PC-3 (cell line): Measurements from ENCODE around the gene GPC6. TPM values are rescaled to one million over a fixed set of nuclear protein-coding genes. Genes with fewer than 3 reads are reported as not detected.
A peak's percentile ranks its signal among the peaks of the same experiment; 100 is the strongest.

Experiments
- ATAC-seq: fragments of 200-7000 bp; cut with Tn5 transposase; 2 replicates; pipeline ENCODE4 v1.9.1; 2020; ENCODE audit warnings: mild to moderate bottlenecking, moderate library complexity
- BruUV-seq: library from RNA; stranded (reverse); fragments of 400-500 nt; replicated peaks from 2 replicates; lab custom pipeline; 2021; lab: Mats Ljungman, UMichigan
- CTCF ChIA-PET: fragments of 300-600 bp; sonication (Branson Sonifier 250); formaldehyde crosslinking; loops from one replicate; lab custom pipeline; 2022; ENCODE audit warnings: antibody characterized with exemption; lab: Charles Lee
- POLR2A ChIA-PET: fragments of 300-600 bp; sonication (Branson Sonifier 250); formaldehyde crosslinking; loops from one replicate; lab custom pipeline; 2022; ENCODE audit warnings: antibody characterized with exemption; ENCODE audit not compliant: unreplicated experiment; lab: Charles Lee
- DNase-seq: peaks from one replicate; pipeline ENCODE4 v3.0.0-alpha.2; 2015
- H2AFZ ChIP-seq: fragments of 300-600 bp; sonication (generic); 2 replicates; pipeline ENCODE4 v1.6.0; 2016; ENCODE audit warnings: antibody characterized with exemption, low read length
- H3F3A ChIP-seq: fragments of 300-600 bp; sonication (generic); one replicate; pipeline ENCODE4 v1.6.0; 2017; ENCODE audit warnings: antibody characterized with exemption, low read length, control low read depth, mild to moderate bottlenecking; ENCODE audit not compliant: unreplicated experiment
- H3K27ac ChIP-seq: fragments of 300-600 bp; sonication (generic); 2 replicates; pipeline ENCODE4 v1.5.1; 2016; ENCODE audit warnings: mild to moderate bottlenecking, low read length
- H3K27me3 ChIP-seq: fragments of 300-600 bp; sonication (generic); 2 replicates; pipeline ENCODE4 v1.6.1; 2016; ENCODE audit warnings: low read length, mixed read lengths
- H3K36me3 ChIP-seq: fragments of 300-600 bp; sonication (generic); 2 replicates; pipeline ENCODE4 v1.6.1; 2016; ENCODE audit warnings: low read depth, mixed run types, low read length, mixed read lengths
- H3K4me1 ChIP-seq: fragments of 300-600 bp; sonication (generic); 2 replicates; pipeline ENCODE4 v1.5.1; 2016; ENCODE audit warnings: low read length; ENCODE audit not compliant: insufficient read depth
- H3K4me2 ChIP-seq: fragments of 300-600 bp; sonication (generic); 2 replicates; pipeline ENCODE4 v1.6.0; 2016; ENCODE audit warnings: low read length
- H3K4me3 ChIP-seq: fragments of 300-600 bp; sonication (generic); 2 replicates; pipeline ENCODE4 v1.5.1; 2016; ENCODE audit warnings: mild to moderate bottlenecking, low read length, mixed read lengths
- H3K79me2 ChIP-seq: fragments of 300-600 bp; sonication (generic); 2 replicates; pipeline ENCODE4 v1.6.1; 2017; ENCODE audit warnings: low read length, mixed read lengths
- H3K9ac ChIP-seq: fragments of 300-600 bp; sonication (generic); 2 replicates; pipeline ENCODE4 v1.6.0; 2016; ENCODE audit warnings: mild to moderate bottlenecking, low read length
- H3K9me2 ChIP-seq: fragments of 300-600 bp; sonication (generic); replicated peaks from 2 replicates; pipeline ENCODE4 v1.6.1; 2016; ENCODE audit warnings: mixed run types, low read length, mixed read lengths
- H3K9me3 ChIP-seq: fragments of 300-600 bp; sonication (generic); 2 replicates; pipeline ENCODE4 v1.6.1; 2016; ENCODE audit warnings: low read length, mixed read lengths
- H4K20me1 ChIP-seq: fragments of 300-600 bp; sonication (generic); 2 replicates; pipeline ENCODE4 v1.6.1; 2016; ENCODE audit warnings: low read length, mixed read lengths
- CTCF ChIP-seq: fragments of 300-600 bp; sonication (generic); conservative IDR thresholded peaks from 2 replicates; pipeline ENCODE4 v1.5.1; 2017; ENCODE audit warnings: antibody characterized with exemption, low read depth, mild to moderate bottlenecking, low read length
- EZH2 ChIP-seq: fragments of 300-600 bp; sonication (generic); IDR thresholded peaks from one replicate; pipeline ENCODE4 v1.6.1; 2017; ENCODE audit warnings: antibody characterized with exemption, mild to moderate bottlenecking, low read length; ENCODE audit not compliant: unreplicated experiment
- EZH2phosphoT487 ChIP-seq: fragments of 300-600 bp; sonication (generic); IDR thresholded peaks from 2 replicates; pipeline ENCODE4 v1.6.1; 2018; ENCODE audit warnings: mild to moderate bottlenecking, antibody characterized with exemption, low read length, borderline replicate concordance
- intact Hi-C: fragments of 100-400 bp; cut with micrococcal nuclease; formaldehyde crosslinking; loops from 2 replicates; pipeline ENCODE4 v1.9.0; 2023
- total RNA-seq: library from RNA; depleted of rRNA; stranded (reverse); fragments of >200 nt; gene quantifications from 2 replicates; pipeline ENCODE4 v1.2.3, GENCODE V29; 2014

The GPC6 gene
- total RNA-seq, 1 experiment from 2014 or later = 3.5 TPM

- Histone ChIP-seq H3K4me3 (no peak overlapping the region), H4K20me1 (no peaks in the 10 kb centered on the region), H3K36me3 (no peaks in the 10 kb centered on the region), H3K79me2 (no peaks in the 10 kb centered on the region), H3K27me3 (no peaks in the 10 kb centered on the region), H3F3A (no peaks in the 10 kb centered on the region), H3K9ac (no peak overlapping the region), H3K27ac (no peak overlapping the region), H3K4me1 (no peaks in the 10 kb centered on the region), H3K4me2 (no peak overlapping the region), H2AFZ (no peak overlapping the region), H3K9me2 (no peaks in the 10 kb centered on the region), H3K9me3 (no peaks in the 10 kb centered on the region)
- intact Hi-C loops = no loop called here
- ATAC-seq (no peak), DNase-seq (no peak)
- BruUV-seq = no TSS peak
- TF ChIP-seq CTCF (no peak), EZH2phosphoT487 (no peak), EZH2 (no peak)
- POLR2A ChIA-PET = no interaction called here
- CTCF ChIA-PET = no interaction called here
These were observed 721.0 kb downstream of the GPC6 start for GRCh38 chr13:93947651-93948050.

GRCh38 chr13:93948162-93948922 is 721.7 kb downstream of the GPC6 start:
- Histone ChIP-seq H3F3A (no peaks in the 10 kb centered on the region), H3K36me3 (no peaks in the 10 kb centered on the region), H3K9me3 (no peaks in the 10 kb centered on the region), H3K9ac (no peak overlapping the region), H4K20me1 (no peaks in the 10 kb centered on the region), H3K79me2 (no peaks in the 10 kb centered on the region), H3K9me2 (no peaks in the 10 kb centered on the region), H3K27me3 (no peaks in the 10 kb centered on the region), H3K4me1 (no peaks in the 10 kb centered on the region), H2AFZ (no peak overlapping the region), H3K27ac (no peak overlapping the region), H3K4me2 (no peak overlapping the region), H3K4me3 (no peak overlapping the region)
- ATAC-seq (peak; percentile 37; the same call in 1 of the 2 replicates), DNase-seq (no peak)
- no peak for TF ChIP-seq EZH2
- TF ChIP-seq EZH2phosphoT487 = no peak
- no peak for TF ChIP-seq CTCF
- no TSS peak for BruUV-seq
- ChIA-PET CTCF (no interaction called here), POLR2A (no interaction called here)
- intact Hi-C loops = no loop called here

- intact Hi-C loops = loop anchor here (2.0 to 10.0 kb wide), 2 partner anchors 702 to 1056 kb away; no protein-coding TSS in a partner anchor
- Histone ChIP-seq H3K27ac (no peak overlapping the region), H3K9me3 (no peaks in the 10 kb centered on the region), H3K4me2 (no peak overlapping the region), H2AFZ (no peak overlapping the region), H4K20me1 (no peaks in the 10 kb centered on the region), H3K36me3 (no peaks in the 10 kb centered on the region), H3F3A (no peaks in the 10 kb centered on the region), H3K9me2 (no peaks in the 10 kb centered on the region), H3K79me2 (no peaks in the 10 kb centered on the region), H3K4me1 (no peaks in the 10 kb centered on the region), H3K9ac (no peak overlapping the region), H3K4me3 (no peak overlapping the region), H3K27me3 (no peaks in the 10 kb centered on the region)
- CTCF ChIA-PET = interaction anchor here (0.5 to 0.6 kb wide), 2 partner anchors 171 to 731 kb away, joined by 3 to 4 read pairs; no protein-coding TSS in a partner anchor
- peak; percentile 56 for ATAC-seq
- POLR2A ChIA-PET = no interaction called here
- no TSS peak for BruUV-seq
- no peak for TF ChIP-seq EZH2
- TF ChIP-seq CTCF = peak; percentile 47; the same call in 1 of the 2 replicates
- peak; percentile 7 for DNase-seq
These were observed 724.5 kb downstream of the GPC6 start for GRCh38 chr13:93951108-93951507.
